ENCODE measurements around the gene CHERP.

The CHERP gene

GRCh38 chr19:16582486-16583261, 40.4 kb upstream of the CHERP start:
- no peak for TF ChIP-seq CTCF (IDR thresholded peaks at IDR 0.05; ENCODE audit: insufficient read depth, low read depth, low read length, missing control alignments)
- no peak overlapping the region for H3K4me3 ChIP-seq (ENCODE audit: low read depth, low read length)
- DNase-seq (ENCODE audit: low read depth), result no peak

GRCh38 chr19:16581971-16582343, 39.7 kb upstream of the CHERP start:
- TF ChIP-seq CTCF (IDR thresholded peaks at IDR 0.05; ENCODE audit: insufficient read depth, low read depth, low read length, missing control alignments), result no peak
- no peak for DNase-seq (ENCODE audit: low read depth)
- no peak overlapping the region for H3K4me3 ChIP-seq (ENCODE audit: low read depth, low read length)

- no peak for TF ChIP-seq CTCF (IDR thresholded peaks at IDR 0.05; ENCODE audit: insufficient read depth, low read depth, low read length, missing control alignments)
- no peak overlapping the region for H3K4me3 ChIP-seq (ENCODE audit: low read depth, low read length)
- peak; percentile 70 for DNase-seq (ENCODE audit: low read depth)
These were observed 39.1 kb upstream of the CHERP start for GRCh38 chr19:16581145-16581970.

GRCh38 chr19:16579381-16579780, 37.1 kb upstream of the CHERP start:
- no peak for TF ChIP-seq CTCF (IDR thresholded peaks at IDR 0.05; ENCODE audit: insufficient read depth, low read depth, low read length, missing control alignments)
- no peak for DNase-seq (ENCODE audit: low read depth)
- no peak overlapping the region for H3K4me3 ChIP-seq (ENCODE audit: low read depth, low read length)

- no peak for TF ChIP-seq CTCF (IDR thresholded peaks at IDR 0.05; ENCODE audit: insufficient read depth, low read depth, low read length, missing control alignments)
- no peak overlapping the region for H3K4me3 ChIP-seq (ENCODE audit: low read depth, low read length)
- no peak for DNase-seq (ENCODE audit: low read depth)
These were observed 35.3 kb upstream of the CHERP start for GRCh38 chr19:16577531-16577985.

GRCh38 chr19:16576690-16577530, 34.7 kb upstream of the CHERP start:
- TF ChIP-seq CTCF (IDR thresholded peaks at IDR 0.05; ENCODE audit: insufficient read depth, low read depth, low read length, missing control alignments), result no peak
- DNase-seq (ENCODE audit: low read depth), result no peak
- H3K4me3 ChIP-seq (ENCODE audit: low read depth, low read length), result no peak overlapping the region
